HG03457 (cell line): ENCODE results near the gene CRACDL.

Experiments
- ATAC-seq: cut with Tn5 transposase; IDR thresholded peaks from one replicate; pipeline ENCODE4 v1.9.1; 2021; ENCODE audit warnings: moderate number of reproducible peaks; ENCODE audit not compliant: unreplicated experiment

The CRACDL gene

GRCh38 chr2:98924910-98925309, 11.1 kb downstream of the CRACDL start:
- ATAC-seq = no peak

- ATAC-seq = no peak
Observed at GRCh38 chr2:98924038-98924830, 11.8 kb downstream of the CRACDL start.

- ATAC-seq = no peak
Observed at GRCh38 chr2:98923244-98923940, 12.6 kb downstream of the CRACDL start.

- no peak for ATAC-seq
Observed at GRCh38 chr2:98921062-98921461, 15.0 kb downstream of the CRACDL start.

GRCh38 chr2:98917031-98917471, 19.0 kb downstream of the CRACDL start:
- no peak for ATAC-seq

- ATAC-seq = no peak
Observed at GRCh38 chr2:98915751-98916358, 20.2 kb downstream of the CRACDL start.

GRCh38 chr2:98914713-98915580, 21.1 kb downstream of the CRACDL start:
- ATAC-seq = no peak

- no peak for ATAC-seq
Observed at GRCh38 chr2:98913916-98914712, 21.9 kb downstream of the CRACDL start.

- no peak for ATAC-seq
Observed at GRCh38 chr2:98912957-98913915, 22.8 kb downstream of the CRACDL start.

GRCh38 chr2:98912221-98912851, 23.7 kb downstream of the CRACDL start:
- ATAC-seq = no peak

- ATAC-seq = no peak
Observed at GRCh38 chr2:98911376-98912154, 24.5 kb downstream of the CRACDL start.

- no peak for ATAC-seq
Observed at GRCh38 chr2:98911126-98911375, 25.0 kb downstream of the CRACDL start.

GRCh38 chr2:98910349-98911125, 25.5 kb downstream of the CRACDL start:
- no peak for ATAC-seq

- no peak for ATAC-seq
Observed at GRCh38 chr2:98909317-98910211, 26.5 kb downstream of the CRACDL start.

GRCh38 chr2:98908931-98909316, 27.1 kb downstream of the CRACDL start:
- ATAC-seq = no peak
